Right atrium auricular region (tissue), 2 donors: ENCODE measurements around the gene CLIP4. TPM values are rescaled to one million over a fixed set of nuclear protein-coding genes. Genes with fewer than 3 reads are reported as not detected.
"Not testable (repeated sequence)": the region's sequence is repeated elsewhere in the genome, so short reads cannot be mapped to it uniquely, and the experiment has no call there.

Experiments used
- DNase-seq: peaks from one replicate; pipeline ENCODE4 v3.0.0-alpha.2; 2019; ENCODE audit warnings: low spot score
- H3K27ac ChIP-seq, 2 donors: fragments of 200-600 bp; sonication (generic); 1 replicate in 1 of 2; 2 replicates in 1 of 2; pipeline ENCODE4 v1.5.1; 2016 to 2019
- H3K27me3 ChIP-seq, 2 donors: fragments of 200-600 bp; sonication (generic); one replicate each; pipeline versions ENCODE4 v1.5.1 to v1.6.0; 2017 to 2019
- H3K36me3 ChIP-seq: fragments of 200-600 bp; sonication (generic); one replicate; pipeline ENCODE4 v1.5.1; 2016
- H3K4me1 ChIP-seq, 2 donors: fragments of 200-600 bp; sonication (generic); one replicate each; pipeline versions ENCODE4 v1.5.1 to v1.6.0; 2017 to 2019
- H3K4me3 ChIP-seq, 2 donors: fragments of 200-600 bp; sonication (generic); 1 replicate in 1 of 2; 2 replicates in 1 of 2; pipeline ENCODE4 v1.5.1; 2017 to 2019; ENCODE audit warnings: mild to moderate bottlenecking in 1 of 2, moderate library complexity in 1 of 2
- H3K9me3 ChIP-seq, 2 donors: fragments of 200-600 bp; sonication (generic); one replicate each; pipeline ENCODE4 v1.5.1; 2019
- total RNA-seq, 2 donors: library from RNA; depleted of rRNA; stranded (reverse); fragments of >200 nt; gene quantifications; one replicate each; pipeline ENCODE4 v1.1.0, GENCODE V29; 2016
- TF ChIP-seq, protein P1 (sequence below), 2 donors: fragments of 200-600 bp; sonication (generic); IDR thresholded peaks; one replicate each; pipeline ENCODE4 v1.5.1; 2019; ENCODE audit warnings: antibody characterized with exemption in 2 of 2

Gene CLIP4
- total RNA-seq, 2 donors from 2014 or later, result 66.5 to 71.0 TPM

DNA sequence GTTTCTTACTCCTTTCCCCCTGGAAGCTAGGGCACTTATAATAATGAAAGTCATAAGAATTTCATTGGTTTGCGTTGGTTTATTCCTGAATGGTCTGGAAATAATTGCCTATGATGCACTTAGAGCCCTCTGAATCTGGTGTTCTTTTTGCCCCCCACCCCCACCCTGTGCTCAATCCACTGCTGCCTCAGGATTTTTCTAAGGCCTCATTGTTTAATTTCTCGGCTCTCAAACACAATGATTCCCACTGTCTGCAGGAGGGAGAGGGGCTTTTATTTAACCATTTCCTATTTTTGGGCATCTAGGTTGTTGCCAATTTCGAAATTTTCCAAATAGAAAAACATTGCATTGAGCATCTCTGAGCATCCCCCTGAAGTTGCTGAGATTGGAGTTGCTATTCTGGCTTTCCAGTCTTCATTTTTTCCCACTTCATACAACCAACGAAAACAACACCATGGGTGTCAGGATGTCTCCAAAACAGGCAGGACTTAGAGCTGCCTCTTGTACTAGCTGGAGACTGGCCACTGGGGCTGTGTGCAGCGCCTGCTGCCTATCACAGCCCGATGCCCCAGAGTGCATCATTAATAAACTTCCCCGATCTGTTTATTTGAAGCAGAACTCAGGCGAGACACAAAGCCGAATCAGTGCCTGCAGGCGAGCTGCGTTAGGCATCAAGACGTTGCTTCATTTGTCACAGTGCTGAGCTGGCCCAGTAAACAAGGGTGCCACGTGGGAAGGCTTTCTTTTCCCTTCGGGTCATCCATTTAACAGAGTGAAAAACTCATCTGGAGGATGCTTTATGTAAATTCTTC, 39.1 kb upstream of the CLIP4 start:
- Histone ChIP-seq H3K27ac (peak overlapping the region in 1 of 2 donors; percentile 9), H3K9me3 (peaks cover 8 to 20% of the 10 kb centered on the region in 2 donors), H3K4me1 (peaks cover 0 to 10% of the 10 kb centered on the region in 2 donors), H3K36me3 (no peaks in the 10 kb centered on the region), H3K4me3 (no peak overlapping the region), H3K27me3 (no peaks in the 10 kb centered on the region)
- no peak for DNase-seq
- TF ChIP-seq, protein P1, sequence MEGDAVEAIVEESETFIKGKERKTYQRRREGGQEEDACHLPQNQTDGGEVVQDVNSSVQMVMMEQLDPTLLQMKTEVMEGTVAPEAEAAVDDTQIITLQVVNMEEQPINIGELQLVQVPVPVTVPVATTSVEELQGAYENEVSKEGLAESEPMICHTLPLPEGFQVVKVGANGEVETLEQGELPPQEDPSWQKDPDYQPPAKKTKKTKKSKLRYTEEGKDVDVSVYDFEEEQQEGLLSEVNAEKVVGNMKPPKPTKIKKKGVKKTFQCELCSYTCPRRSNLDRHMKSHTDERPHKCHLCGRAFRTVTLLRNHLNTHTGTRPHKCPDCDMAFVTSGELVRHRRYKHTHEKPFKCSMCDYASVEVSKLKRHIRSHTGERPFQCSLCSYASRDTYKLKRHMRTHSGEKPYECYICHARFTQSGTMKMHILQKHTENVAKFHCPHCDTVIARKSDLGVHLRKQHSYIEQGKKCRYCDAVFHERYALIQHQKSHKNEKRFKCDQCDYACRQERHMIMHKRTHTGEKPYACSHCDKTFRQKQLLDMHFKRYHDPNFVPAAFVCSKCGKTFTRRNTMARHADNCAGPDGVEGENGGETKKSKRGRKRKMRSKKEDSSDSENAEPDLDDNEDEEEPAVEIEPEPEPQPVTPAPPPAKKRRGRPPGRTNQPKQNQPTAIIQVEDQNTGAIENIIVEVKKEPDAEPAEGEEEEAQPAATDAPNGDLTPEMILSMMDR (IDR thresholded peaks at IDR 0.05), result no peak

DNA sequence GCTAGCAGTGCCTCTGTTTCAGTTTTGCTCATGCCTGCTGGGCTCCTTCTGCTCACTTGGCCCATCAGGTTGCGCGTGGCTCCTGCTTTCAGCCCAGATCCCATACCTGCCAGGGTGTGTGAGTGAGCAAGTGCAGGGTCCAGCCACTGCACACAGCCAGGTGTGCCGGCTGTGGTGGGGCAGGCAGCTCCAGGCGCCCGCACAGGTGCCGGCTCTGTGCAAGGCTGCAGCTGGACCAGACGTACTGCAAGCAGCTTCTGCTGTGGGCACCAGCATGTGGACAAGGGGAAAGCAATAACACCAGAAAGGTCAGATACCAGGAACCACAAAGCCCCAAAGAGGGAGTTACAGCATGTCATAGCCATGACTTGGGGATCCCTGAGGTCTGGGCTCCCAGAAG, 35.3 kb upstream of the CLIP4 start:
- H3K27me3 ChIP-seq, result no peaks in the 10 kb centered on the region
- no peaks in the 10 kb centered on the region for H3K4me1 ChIP-seq
- TF ChIP-seq, protein P1 (IDR thresholded peaks at IDR 0.05), result no peak
- no peak overlapping the region for H3K27ac ChIP-seq
- no peak overlapping the region for H3K4me3 ChIP-seq
- no peaks in the 10 kb centered on the region for H3K36me3 ChIP-seq
- H3K9me3 ChIP-seq, result peaks cover 8 to 20% of the 10 kb centered on the region in 2 donors
- no peak for DNase-seq

DNA sequence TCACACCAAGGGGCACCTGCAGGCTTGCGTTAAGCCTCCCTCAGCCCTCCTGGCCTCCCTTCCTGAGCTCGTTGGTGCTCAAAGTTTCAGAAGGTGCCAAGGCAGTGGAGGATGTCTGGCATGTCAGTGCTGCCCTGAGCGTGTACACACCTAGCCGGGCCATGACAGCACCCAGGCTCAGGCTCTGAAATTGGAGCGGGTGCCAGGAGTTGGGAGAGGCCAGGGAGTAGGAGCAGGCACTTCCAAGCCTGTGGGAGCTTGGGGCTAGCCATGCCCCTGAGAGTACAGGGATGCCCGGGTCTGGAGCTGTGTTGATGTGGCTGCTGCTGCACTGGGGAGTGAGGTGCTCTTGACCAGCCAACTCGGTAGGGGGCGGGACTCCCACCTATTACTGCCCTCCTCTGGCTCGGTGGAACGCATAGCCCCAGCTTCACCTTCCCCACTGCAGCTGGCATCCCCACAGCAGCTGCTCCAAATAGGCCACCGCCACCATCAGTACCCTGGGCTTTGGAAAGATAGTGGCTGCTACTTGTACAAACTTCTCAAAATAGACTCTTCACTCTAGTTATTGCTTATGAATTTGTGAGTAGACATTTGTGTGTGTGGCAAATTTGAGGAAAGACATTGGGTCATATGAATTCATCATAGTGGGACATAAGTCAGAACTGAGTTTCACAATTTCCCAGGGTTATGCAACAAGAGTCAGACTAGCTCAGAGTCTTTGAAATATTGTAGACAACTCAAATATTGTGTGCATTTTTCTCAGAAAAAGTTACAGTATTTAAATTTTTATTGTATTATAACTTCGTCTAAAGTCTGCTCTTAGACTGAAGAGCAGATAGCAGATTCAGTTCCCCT, 34.1 kb upstream of the CLIP4 start:
- Histone ChIP-seq H3K27ac (no peak overlapping the region), H3K4me3 (no peak overlapping the region), H3K4me1 (no peaks in the 10 kb centered on the region), H3K36me3 (no peaks in the 10 kb centered on the region), H3K27me3 (no peaks in the 10 kb centered on the region), H3K9me3 (peaks cover 8 to 20% of the 10 kb centered on the region in 2 donors)
- TF ChIP-seq, protein P1 (IDR thresholded peaks at IDR 0.05), result no peak
- no peak for DNase-seq

DNA sequence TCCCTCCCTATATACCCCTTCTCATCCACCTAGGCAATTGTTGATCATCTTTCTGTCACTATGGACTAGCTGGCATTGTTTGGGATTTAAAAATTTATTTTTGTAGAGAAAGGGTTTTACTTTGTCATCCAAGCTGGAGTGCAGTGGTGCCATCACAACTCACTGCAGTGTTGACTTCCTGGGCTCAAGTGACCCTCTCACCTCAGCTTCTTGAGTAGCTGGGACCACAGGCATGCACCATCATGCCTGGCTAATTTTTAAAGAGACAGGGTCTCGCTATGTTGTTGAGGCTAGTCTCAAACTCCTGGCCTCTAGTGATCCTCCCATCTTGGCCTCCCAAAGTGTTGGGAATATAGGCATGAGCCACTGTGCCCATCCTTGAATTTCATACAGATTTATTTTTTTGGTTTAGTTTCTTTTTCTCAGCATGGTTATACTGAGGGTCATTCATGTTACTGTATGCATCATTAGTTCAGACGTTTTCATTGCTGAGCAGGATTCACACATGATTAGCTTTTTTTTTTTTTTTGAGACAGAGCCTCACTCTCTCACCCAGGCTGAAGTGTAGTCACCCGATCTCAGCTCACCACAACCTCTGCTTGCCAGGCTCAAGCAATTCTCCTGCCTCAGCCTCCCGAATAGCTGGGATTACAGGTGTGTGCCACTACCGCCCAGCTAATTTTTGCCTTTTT, 32.3 kb upstream of the CLIP4 start:
- Histone ChIP-seq H3K27ac (no peak overlapping the region), H3K27me3 (no peaks in the 10 kb centered on the region), H3K9me3 (peaks cover 8 to 20% of the 10 kb centered on the region in 2 donors), H3K36me3 (no peaks in the 10 kb centered on the region), H3K4me1 (no peaks in the 10 kb centered on the region), H3K4me3 (no peak overlapping the region)
- DNase-seq, result no peak
- TF ChIP-seq, protein P1 (IDR thresholded peaks at IDR 0.05), result no peak

DNA sequence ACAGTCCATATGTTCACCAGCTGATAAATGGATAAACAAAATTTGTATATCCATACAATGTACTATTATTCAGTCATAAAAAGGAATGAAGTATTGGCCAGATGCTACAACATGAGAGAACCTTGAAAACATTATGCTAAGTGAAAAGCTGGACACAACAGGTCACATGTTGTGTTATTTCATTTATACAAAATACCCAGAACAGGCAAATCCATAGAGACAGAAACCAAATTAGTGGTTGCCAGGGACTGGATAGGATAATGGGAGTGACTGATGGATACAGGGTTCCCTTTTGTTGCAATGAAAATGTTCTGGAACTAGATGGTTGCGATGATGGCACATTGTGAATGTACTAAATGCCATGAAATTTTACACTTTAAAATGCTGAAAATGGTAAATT, 30.7 kb upstream of the CLIP4 start:
- H3K27me3 ChIP-seq, result no peaks in the 10 kb centered on the region
- H3K4me1 ChIP-seq, result no peaks in the 10 kb centered on the region
- no peak overlapping the region for H3K27ac ChIP-seq
- H3K4me3 ChIP-seq, result no peak overlapping the region
- no peak for DNase-seq
- H3K36me3 ChIP-seq, result no peaks in the 10 kb centered on the region
- TF ChIP-seq, protein P1 (IDR thresholded peaks at IDR 0.05), result no peak
- H3K9me3 ChIP-seq, result peaks cover 8 to 11% of the 10 kb centered on the region in 2 donors

DNA sequence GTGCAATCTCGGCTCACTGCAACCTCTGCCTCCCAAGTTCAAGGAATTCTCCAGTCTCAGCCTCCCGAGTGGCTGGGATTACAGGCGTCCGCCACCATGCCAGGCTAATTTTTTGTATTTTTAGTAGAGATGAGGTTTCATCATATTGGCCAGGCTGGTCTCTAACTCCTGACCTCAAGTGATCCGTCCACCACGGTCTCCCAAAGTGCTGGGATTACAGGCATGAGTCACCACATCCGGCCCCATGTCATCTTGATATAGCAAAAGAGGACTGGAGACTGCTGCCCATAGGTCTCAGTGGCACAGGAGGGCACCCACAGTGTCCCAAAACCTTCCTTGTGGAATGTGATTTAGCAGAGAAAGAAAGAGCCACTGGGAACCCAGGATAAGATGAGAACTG, 24.9 kb upstream of the CLIP4 start:
- not testable (repeated sequence) for H3K4me1 ChIP-seq, H3K9me3 ChIP-seq, H3K36me3 ChIP-seq, H3K4me3 ChIP-seq, DNase-seq, H3K27ac ChIP-seq, H3K27me3 ChIP-seq
